ENCODE measurements around the gene CDK5. TPM values are rescaled to one million over a fixed set of nuclear protein-coding genes. Genes with fewer than 3 reads are reported as not detected.

The CDK5 gene
- total RNA-seq, 1 donor from 2014 or later: 19.1 TPM

Other genes starting within 250 kb of the CDK5 start
- not detected in 2 replicates for gene AOC1, start 205.4 kb downstream of the CDK5 start, total RNA-seq
- gene KCNH2, start 79.6 kb downstream of the CDK5 start, total RNA-seq: 0.07 TPM in 1 of 2 replicates, not detected in the other
- gene NOS3, start 66.9 kb downstream of the CDK5 start, total RNA-seq: 58.3 and 67.0 TPM in 2 replicates
- under 0.01 TPM in 1 of 2 replicates, not detected in the other for gene ATG9B, start 33.4 kb downstream of the CDK5 start, total RNA-seq
- gene ABCB8, start 29.4 kb downstream of the CDK5 start, total RNA-seq: 26.4 and 37.9 TPM in 2 replicates
- 0.07 TPM in 2 replicates for gene ASIC3, start 9.4 kb downstream of the CDK5 start, total RNA-seq
- gene SLC4A2, start 1.7 kb upstream of the CDK5 start, total RNA-seq: 64.6 and 79.7 TPM in 2 replicates
- 67.0 and 75.0 TPM in 2 replicates for gene FASTK, start 22.9 kb upstream of the CDK5 start, total RNA-seq
- 18.0 and 19.6 TPM in 2 replicates for gene TMUB1, start 25.6 kb upstream of the CDK5 start, total RNA-seq
- gene AGAP3, start 28.6 kb upstream of the CDK5 start, total RNA-seq: 52.1 and 61.4 TPM in 2 replicates
- not detected in 2 replicates for gene GBX1, start 109.8 kb upstream of the CDK5 start, total RNA-seq
- not detected in 2 replicates for gene ASB10, start 129.4 kb upstream of the CDK5 start, total RNA-seq
- gene H2BK1, start 152.6 kb upstream of the CDK5 start, total RNA-seq: not detected in 2 replicates
- 78.8 and 91.2 TPM in 2 replicates for gene ABCF2, start 169.3 kb upstream of the CDK5 start, total RNA-seq
- gene CHPF2, start 174.6 kb upstream of the CDK5 start, total RNA-seq: 57.7 and 71.3 TPM in 2 replicates
- gene SMARCD3, start 190.8 kb upstream of the CDK5 start, total RNA-seq: 3.8 and 6.7 TPM in 2 replicates

Measured in pulmonary artery endothelial cell (primary cell).